Stimulated activated naive CD8-positive, alpha-beta T cell treated with anti-CD3 and anti-CD28 coated beads, Interleukin-15, amount 100 ng/mL, for 72 hours (primary cell): Measurements from ENCODE around the gene MS4A8.
"Not testable (repeated sequence)": the region's sequence is repeated elsewhere in the genome, so short reads cannot be mapped to it uniquely, and the experiment has no call there.

Experiments used
- ATAC-seq: fragments of 150-1000 bp; cut with Tn5 transposase; 2 replicates; pipeline ENCODE4 v1.10.0; 2021; ENCODE audit warnings: mild to moderate bottlenecking, moderate library complexity
- DNase-seq, 2 donors: peaks; one replicate each; pipeline ENCODE4 v3.0.0; 2021 to 2022
- H3K27ac Mint-ChIP-seq, 2 donors: one replicate each; pipeline ENCODE4 v1.8.0; 2022; ENCODE audit warnings: mild to moderate bottlenecking in 2 of 2, mixed read lengths in 2 of 2, moderate library complexity in 2 of 2
- H3K27me3 Mint-ChIP-seq: one replicate; pipeline ENCODE4 v1.8.0; 2022; ENCODE audit warnings: mixed read lengths
- H3K4me1 Mint-ChIP-seq: one replicate; pipeline ENCODE4 v1.8.0; 2022; ENCODE audit warnings: mild to moderate bottlenecking, mixed read lengths
- H3K4me3 Mint-ChIP-seq, 2 donors: one replicate each; pipeline ENCODE4 v1.8.0; 2022; ENCODE audit warnings: mild to moderate bottlenecking in 2 of 2, mixed read lengths in 2 of 2, moderate library complexity in 1 of 2
- H3K9me3 Mint-ChIP-seq, 2 donors: one replicate each; pipeline ENCODE4 v1.8.0; 2022; ENCODE audit warnings: mixed read lengths in 2 of 2

The MS4A8 gene

GRCh38 chr11:60750911-60751310 is 51.5 kb downstream of the MS4A8 start:
- Mint-ChIP-seq H3K27ac (no peak overlapping the region), H3K27me3 (peaks cover 25% of the 10 kb centered on the region), H3K4me1 (no peaks in the 10 kb centered on the region), H3K4me3 (no peak overlapping the region), H3K9me3 (peaks cover 6 to 8% of the 10 kb centered on the region in 2 donors)
- no peak for DNase-seq
- ATAC-seq, result no peak

GRCh38 chr11:60753309-60753708 is 53.9 kb downstream of the MS4A8 start:
- DNase-seq (no peak), ATAC-seq (no peak)
- Mint-ChIP-seq H3K4me3 (no peak overlapping the region), H3K9me3 (no peaks in the 10 kb centered on the region), H3K27ac (no peak overlapping the region), H3K4me1 (no peaks in the 10 kb centered on the region), H3K27me3 (peaks cover 46% of the 10 kb centered on the region)

DNA sequence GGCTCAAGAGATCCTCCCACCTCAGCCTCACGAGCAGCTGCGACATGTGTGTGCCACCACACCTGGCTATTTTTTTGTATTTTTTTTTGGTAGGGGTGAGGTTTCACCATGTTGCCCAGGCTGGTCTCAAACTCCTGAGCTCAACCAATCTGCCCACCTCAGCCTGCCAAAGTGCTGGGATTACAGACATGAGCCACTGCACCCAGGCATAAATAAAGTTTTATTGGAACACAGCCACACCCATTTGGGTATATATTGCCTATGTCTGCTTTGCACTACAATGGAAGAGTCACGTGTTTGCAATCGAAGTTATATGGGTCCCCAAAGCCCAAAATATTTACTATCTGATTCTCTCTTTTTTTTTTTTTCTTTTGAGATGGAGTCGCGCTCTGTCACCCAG is 55.5 kb downstream of the MS4A8 start:
- H3K9me3 Mint-ChIP-seq, result no peaks in the 10 kb centered on the region
- H3K27me3 Mint-ChIP-seq, result peaks cover 62% of the 10 kb centered on the region
- H3K4me1 Mint-ChIP-seq, result no peaks in the 10 kb centered on the region
- no peak overlapping the region for H3K4me3 Mint-ChIP-seq
- no peak overlapping the region for H3K27ac Mint-ChIP-seq
- ATAC-seq, result no peak
- DNase-seq, result no peak

GRCh38 chr11:60756307-60757032 is 57.1 kb downstream of the MS4A8 start, which contains the start of gene MS4A15:
Gene MS4A15, plus strand, starts transcription at chr11:60756867. Its CDS starts 6,867 bp downstream, at chr11:60763734.
- H3K4me3 Mint-ChIP-seq, result no peak within 1 kb of the TSS
- H3K4me1 Mint-ChIP-seq, result no peaks in the 10 kb centered on the region
- no peaks in the 10 kb centered on the region for H3K9me3 Mint-ChIP-seq
- H3K27ac Mint-ChIP-seq, result no peak within 1 kb of the TSS
- DNase-seq (no peak), ATAC-seq (no peak)
- H3K27me3 Mint-ChIP-seq, result peaks cover 62% of the 10 kb centered on the region

DNA sequence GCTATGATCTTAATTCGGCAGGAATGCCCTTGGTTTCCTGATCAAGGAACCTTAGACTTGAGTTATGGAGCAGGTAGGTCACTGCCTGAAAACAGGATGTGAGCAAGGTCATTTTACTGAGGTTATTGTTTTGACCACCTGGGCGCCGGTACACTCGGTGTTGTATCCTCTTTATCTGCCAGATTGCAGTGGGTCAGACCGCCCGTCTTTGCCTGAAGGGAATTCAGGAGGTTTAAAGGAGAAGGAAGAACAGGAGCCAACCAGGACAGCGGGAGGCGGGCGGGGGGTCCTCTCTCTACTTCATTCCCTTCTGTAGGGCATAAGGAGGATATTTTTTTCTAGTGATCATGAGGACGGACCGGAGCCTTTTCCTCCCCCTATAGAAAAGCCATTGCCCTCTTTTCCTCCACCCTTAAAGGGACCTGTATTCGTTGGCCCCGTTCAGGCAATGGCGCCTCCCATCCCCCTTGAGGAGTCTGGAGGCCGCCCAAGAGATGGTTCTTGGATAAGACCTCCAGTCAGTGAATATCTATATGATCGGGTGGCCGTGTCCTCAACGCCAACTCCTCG is 57.9 kb downstream of the MS4A8 start:
- peaks cover 56% of the 10 kb centered on the region for H3K27me3 Mint-ChIP-seq
- no peaks in the 10 kb centered on the region for H3K9me3 Mint-ChIP-seq
- no peak for DNase-seq
- H3K4me1 Mint-ChIP-seq, result no peaks in the 10 kb centered on the region
- ATAC-seq, result no peak
- no peak overlapping the region for H3K4me3 Mint-ChIP-seq
- H3K27ac Mint-ChIP-seq, result no peak overlapping the region

- not testable (repeated sequence) for DNase-seq, ATAC-seq, H3K9me3 Mint-ChIP-seq, H3K4me1 Mint-ChIP-seq, H3K27ac Mint-ChIP-seq, H3K4me3 Mint-ChIP-seq
- H3K27me3 Mint-ChIP-seq, result peaks cover 58% of the 10 kb centered on the region
Measured at GRCh38 chr11:60758671-60759070, 59.3 kb downstream of the MS4A8 start.

- H3K9me3 Mint-ChIP-seq, H3K27ac Mint-ChIP-seq, H3K4me1 Mint-ChIP-seq, DNase-seq, ATAC-seq, H3K4me3 Mint-ChIP-seq: not testable (repeated sequence)
- H3K27me3 Mint-ChIP-seq, result peaks cover 63% of the 10 kb centered on the region
Measured at GRCh38 chr11:60759438-60760225, 60.2 kb downstream of the MS4A8 start.

DNA sequence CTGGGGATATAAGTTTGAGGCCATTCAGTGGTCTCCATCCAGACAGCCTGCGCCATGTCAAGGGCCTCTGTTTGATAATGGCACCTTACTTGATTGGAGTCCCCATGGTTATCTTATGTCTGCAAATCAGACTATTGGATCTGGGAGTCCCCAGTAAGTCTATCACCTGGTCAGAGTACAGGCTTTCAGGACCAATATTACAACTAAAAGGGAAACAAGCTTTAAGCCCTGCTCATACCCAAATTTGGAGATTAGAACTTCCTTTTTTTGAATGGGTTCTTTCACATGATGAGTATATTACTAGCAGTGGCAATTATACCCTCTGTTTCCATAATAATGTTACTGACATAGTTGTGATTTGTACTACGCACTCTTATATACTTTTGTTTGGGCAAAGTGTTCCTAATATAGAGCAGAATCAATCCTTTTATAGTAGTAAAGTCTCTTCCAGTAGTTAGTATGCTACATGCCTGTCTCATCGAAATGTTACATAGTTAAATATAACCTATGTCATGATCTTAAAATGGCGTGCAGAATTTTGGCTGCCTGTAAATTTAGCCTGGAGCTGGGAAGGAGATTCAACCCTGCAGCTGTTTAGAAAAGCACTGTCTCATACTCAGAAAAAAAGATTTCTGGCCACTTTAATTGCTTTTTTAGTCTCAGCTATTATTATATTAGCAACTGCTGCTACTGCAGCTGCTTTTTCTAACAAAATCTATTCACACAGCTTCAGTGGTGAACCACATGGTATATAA is 62.2 kb downstream of the MS4A8 start:
- Mint-ChIP-seq H3K27me3 (peaks cover 56% of the 10 kb centered on the region), H3K4me1 (no peaks in the 10 kb centered on the region), H3K4me3 (no peak overlapping the region), H3K27ac (no peak overlapping the region), H3K9me3 (no peaks in the 10 kb centered on the region)
- ATAC-seq (no peak), DNase-seq (no peak)

- peaks cover 51% of the 10 kb centered on the region for H3K27me3 Mint-ChIP-seq
- H3K4me3 Mint-ChIP-seq, result no peak overlapping the region
- no peaks in the 10 kb centered on the region for H3K4me1 Mint-ChIP-seq
- no peaks in the 10 kb centered on the region for H3K9me3 Mint-ChIP-seq
- H3K27ac Mint-ChIP-seq, result no peak overlapping the region
- ATAC-seq, result no peak
- DNase-seq, result no peak
Measured at GRCh38 chr11:60762851-60763691, 63.7 kb downstream of the MS4A8 start.

GRCh38 chr11:60763692-60764369 is 64.4 kb downstream of the MS4A8 start:
- H3K4me3 Mint-ChIP-seq, result no peak overlapping the region
- peaks cover 51% of the 10 kb centered on the region for H3K27me3 Mint-ChIP-seq
- no peak overlapping the region for H3K27ac Mint-ChIP-seq
- no peaks in the 10 kb centered on the region for H3K9me3 Mint-ChIP-seq
- DNase-seq, result no peak
- H3K4me1 Mint-ChIP-seq, result no peaks in the 10 kb centered on the region
- no peak for ATAC-seq

- Mint-ChIP-seq H3K9me3 (no peaks in the 10 kb centered on the region), H3K27ac (no peak overlapping the region), H3K4me3 (no peak overlapping the region), H3K27me3 (peaks cover 40% of the 10 kb centered on the region), H3K4me1 (no peaks in the 10 kb centered on the region)
- no peak for ATAC-seq
- DNase-seq, result no peak
Measured at GRCh38 chr11:60764879-60765278, 65.5 kb downstream of the MS4A8 start.

DNA sequence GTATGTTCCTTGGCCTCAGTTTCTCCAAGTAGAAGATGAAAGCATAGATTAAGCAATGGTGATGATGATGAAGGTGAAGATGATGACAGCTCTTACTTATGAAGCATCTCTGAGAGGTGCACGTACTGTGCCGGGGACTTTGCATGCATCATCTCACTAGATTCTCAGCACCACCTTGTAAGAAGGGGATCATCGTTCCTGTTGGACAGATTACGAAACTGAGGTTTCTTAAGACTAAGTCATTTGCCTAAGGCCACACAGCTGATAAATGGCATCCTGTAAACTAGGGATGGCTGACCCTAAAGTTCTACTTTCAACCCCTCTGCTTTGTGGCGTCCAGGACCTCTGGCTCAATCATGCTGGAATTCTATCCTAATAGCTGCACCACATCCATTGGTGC is 65.9 kb downstream of the MS4A8 start:
- no peaks in the 10 kb centered on the region for H3K9me3 Mint-ChIP-seq
- H3K27ac Mint-ChIP-seq, result no peak overlapping the region
- H3K4me3 Mint-ChIP-seq, result no peak overlapping the region
- DNase-seq (no peak), ATAC-seq (no peak)
- no peaks in the 10 kb centered on the region for H3K4me1 Mint-ChIP-seq
- H3K27me3 Mint-ChIP-seq, result peaks cover 35% of the 10 kb centered on the region
